Activated CD4-positive, alpha-beta T cell treated with anti-CD3 and anti-CD28 coated beads, Interleukin-2, amount 50 U/mL, for 16 hours (primary cell): Measurements from ENCODE around the gene TENM4.

Experiments
- DNase-seq: peaks from one replicate; pipeline ENCODE4 v3.0.0-alpha.2; 2020

TENM4 gene

DNA sequence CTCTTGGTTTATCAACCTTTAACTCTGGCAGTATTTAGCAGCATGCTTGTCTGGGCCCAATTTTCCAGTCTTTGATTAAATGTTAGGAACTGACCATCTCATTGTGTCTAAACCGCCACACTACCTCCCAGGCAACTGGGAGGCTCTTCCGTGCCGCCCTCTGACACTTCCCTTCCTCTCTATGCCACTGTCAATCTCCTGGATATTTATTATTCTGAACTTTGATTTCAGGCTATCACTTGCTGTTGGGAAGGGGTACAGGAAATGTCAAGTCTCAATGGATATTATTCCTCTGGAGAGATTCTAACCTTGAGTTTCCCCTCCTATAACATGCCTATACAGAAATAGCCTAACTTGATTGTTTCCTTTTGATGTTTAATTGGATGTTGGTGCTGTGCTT, 643.3 kb downstream of the TENM4 start:
- DNase-seq: no peak

DNA sequence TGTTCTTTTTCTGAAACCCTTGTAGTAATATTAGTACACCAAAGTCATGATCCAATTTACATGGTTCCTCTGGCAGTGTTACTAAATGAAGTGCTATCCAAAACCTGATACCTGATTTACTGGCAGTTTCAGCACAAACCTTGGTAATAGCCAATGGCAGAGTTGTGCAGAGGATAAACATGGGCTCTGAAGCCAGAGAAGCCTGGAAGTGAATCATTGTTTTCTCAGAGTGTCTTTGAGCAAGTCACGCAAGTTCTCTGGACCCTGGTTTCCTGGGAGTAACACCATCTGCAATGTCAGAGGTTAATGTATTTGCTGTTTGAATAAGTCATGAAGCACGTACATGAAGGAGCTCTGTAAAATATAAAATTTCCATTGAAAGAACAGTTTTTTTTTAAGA, 643.9 kb downstream of the TENM4 start:
- DNase-seq: no peak

DNA sequence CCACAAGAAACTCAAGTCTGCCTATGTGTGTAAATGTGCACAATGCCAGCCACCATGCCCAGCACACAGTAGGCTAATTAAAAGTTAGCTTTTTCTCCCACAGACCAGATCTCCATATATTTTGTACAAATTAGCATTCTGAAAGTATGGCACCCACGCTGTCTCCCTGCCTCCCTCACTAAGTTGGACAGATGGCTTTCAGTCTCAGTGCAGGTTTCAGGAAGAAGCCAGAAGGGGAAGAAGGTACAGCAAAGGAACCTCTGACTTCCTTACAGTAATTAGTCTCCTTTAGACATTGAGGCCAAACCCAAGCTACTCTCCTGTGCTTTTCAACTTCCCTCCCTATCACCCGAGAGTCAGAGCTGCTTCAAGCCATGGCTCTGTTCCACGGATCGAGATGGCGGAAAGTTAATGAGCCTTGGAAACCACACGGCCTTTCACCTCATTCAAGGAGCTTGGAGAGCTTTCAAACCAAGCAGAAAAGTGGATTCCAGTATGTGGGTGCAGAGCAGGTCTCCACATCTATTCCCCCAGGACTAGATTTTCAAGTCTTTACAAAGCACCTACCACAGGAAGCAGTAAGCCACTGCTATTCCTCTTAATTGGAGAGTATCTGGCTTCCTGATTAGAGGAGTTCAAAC, 645.1 kb downstream of the TENM4 start:
- DNase-seq: no peak

DNA sequence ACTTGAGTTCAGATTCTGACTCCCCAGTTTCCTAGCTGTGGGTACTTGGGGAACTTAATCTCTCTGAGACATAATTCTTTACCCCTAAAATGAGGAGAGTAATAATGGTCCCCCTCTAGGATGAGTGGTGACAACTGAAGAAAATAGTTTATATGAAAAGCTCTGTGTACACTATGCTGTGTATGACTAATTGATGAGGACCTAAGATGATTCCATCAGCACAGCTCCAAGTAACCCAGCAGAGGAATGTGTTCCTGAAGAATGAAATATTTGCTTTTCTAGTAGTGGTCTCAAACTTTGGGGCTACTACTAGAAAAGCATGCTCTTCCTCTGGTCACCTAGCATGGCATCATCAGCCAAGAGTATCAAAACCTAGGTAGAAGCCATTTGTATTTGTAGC, 648.9 kb downstream of the TENM4 start:
- DNase-seq: no peak

DNA sequence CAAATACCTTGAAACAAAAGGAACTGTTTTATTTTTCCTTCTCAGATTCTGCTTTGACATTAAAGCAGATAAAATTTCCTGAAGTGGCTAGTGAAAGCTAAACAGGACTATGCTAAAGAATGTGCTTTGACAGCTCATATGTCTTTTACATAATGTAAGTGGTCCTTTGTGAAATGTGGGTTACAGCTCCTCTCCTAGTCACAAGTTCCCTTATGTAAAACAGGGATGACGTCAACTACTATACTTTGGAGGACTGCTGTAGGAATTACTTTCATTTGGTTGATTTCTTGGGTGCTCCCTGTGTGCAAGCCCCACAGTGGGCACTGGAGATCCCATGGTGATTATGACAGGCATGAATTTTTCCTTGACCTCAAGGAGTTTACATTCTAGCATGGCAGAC, 649.6 kb downstream of the TENM4 start:
- DNase-seq: no peak

DNA sequence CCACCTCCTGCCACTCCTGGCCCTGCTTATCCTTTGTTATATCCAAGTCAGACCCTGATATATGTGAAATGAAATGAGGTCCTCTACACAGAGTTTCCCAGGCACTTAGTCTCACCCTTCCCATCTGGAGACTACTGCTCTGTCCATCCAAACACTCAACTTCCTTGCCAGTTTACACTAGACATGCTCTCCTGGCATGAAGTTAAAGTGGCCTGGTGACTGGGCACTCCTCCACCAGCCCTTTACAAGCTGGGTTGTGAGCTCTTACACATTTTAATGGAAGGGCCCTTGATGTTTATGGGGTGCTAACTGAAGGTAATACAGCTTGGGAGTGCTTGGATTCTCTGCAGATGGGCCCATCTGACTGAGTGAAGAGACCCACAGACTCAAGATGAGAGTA, 650.0 kb downstream of the TENM4 start:
- no peak for DNase-seq

DNA sequence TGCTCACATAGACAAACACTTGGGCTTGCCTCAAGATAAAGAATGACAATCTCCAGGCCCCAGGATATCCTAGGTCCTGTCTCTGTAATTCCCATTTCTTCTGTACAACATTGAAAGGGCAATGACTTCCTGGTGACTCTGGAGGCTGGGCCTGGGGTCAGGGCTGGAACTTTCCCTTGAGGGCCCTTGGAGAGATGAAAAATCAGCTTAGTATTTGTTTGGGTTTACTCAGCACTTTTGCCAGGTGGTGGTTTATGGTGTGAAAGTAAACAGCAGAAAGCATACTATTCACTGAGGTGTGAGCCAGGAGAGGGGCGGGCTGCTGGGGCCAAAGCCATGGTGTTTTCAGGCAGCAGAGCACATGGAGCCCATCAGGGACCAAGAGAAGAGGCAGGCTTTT, 651.5 kb downstream of the TENM4 start:
- no peak for DNase-seq

DNA sequence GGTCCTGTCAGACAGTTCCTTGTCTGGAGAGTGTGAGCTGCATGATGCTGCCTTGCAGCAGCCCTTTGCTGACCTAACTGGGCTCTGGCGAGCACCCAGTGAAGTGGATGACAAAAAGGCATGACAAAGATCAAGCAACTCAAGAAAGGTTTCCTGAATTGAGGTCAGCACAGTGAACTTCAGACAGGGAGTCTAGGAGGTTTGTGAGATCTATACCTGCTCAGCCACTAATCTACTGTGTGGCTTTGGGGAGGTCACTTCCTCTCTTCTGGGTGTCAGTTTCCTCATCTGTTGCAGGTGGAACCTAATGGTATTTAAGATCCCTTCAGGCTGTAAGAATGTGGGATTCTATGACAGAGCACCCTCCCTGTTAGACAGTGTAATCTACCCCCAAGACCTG, 652.3 kb downstream of the TENM4 start:
- DNase-seq: no peak

DNA sequence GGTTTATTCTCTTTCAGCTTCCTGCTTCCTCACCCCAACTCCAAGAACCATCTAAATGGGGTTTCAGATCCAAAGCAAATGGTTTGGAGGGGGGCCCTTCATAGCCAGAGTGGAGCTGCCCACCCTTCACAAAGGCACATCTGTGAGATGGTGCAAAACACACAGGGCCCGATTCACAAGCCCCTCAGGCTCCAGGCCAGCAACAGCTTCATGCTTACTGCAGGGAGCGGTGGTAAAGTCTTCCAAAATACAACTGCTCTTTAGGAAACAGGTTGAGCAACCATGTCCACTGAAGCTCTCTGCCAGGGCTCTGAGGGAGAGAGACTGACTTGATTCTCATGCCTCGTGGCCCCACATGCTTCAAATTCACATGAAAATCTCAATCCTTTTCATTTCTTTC, 653.1 kb downstream of the TENM4 start:
- DNase-seq: no peak

DNA sequence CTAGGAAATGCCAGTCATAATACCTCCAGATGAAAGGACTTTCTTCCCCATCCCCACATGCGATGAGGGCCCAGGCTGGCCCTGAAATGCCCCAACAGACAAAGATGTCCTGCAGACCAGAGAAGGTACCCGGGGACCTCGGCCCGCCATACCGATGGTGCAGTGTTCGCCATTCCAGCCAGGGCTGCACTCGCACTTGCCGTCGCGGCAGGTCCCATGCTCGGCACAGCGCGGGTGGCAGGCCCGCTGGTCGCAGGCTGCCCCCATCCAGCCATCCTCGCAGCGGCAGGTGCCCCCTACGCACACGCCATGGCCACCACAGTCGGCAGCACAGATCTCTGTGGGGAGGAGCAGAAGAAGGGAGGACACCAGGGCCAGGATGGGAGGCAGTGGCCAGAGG, 654.1 kb downstream of the TENM4 start:
- DNase-seq: no peak

DNA sequence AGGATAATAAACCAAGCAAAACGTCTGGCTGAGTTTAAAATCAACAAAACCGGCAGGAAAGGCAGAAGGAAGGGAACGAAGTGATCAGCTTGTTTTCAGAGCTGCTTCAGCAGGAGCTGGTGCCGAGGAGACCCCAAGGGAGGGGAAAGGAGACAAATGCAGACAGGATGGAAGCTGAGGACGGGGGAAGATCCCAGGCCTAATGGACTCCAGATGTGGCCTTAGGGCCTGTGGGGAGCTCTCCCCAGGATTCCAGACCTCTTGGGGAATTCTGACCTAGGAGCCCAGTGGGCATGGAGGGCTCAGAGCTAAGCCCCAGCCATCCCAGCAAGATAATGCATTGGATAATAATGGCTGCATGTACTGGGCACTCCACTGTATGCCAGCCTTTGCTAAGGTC, 654.7 kb downstream of the TENM4 start:
- no peak for DNase-seq

DNA sequence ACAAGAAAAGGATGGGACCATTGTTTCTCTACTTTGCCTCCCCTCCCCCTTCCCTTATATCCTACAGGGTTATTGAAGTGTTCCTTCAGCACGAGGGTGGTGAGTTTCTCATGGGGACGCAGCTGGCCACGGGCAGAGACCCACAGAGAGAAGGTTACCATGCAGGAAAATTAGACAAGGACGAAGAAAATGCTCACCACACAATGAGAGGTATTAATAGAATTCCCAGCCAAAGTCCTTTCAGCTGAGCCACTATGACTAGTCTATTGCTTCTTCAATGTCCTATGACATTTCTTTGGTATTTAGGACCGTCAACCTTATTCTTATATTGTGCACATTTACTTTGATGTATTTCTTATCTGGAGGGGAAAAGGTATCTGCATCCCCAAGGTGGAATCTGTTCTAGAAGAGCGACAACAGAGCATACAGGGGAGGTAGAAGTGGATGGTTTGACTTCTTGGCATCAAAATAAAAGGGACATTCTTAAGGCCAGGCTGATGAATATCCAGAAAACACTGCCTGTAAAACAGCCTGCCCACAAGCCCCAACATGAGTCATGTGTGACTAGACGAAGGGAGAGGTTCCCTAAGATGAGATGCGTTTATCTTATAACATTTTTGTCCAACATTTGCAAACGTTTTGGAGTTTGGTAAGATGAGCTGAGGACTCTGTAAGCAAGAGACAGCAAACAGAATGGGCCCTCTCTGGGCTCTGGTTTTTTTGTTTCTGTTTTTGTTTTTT, 656.3 kb downstream of the TENM4 start:
- peak; percentile 5 for DNase-seq

DNA sequence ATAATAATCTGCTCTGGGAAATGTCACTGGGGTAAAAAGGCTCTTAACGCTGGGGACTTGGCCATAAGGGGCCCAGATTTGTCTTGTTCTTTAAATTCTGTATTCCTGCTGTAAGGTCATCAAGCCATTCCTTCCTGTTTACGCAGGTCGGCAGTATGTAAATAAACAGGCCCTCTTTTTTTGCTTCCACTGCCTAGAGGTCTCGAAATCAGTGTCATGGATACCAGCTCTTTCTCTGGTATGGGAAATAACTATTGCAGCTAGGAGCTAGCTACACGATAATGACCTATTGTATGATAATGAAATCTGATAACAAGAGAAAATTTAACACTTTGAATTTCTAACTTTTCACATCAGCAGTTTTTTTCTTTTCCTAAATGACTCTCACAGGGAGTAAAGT, 657.0 kb downstream of the TENM4 start:
- no peak for DNase-seq

DNA sequence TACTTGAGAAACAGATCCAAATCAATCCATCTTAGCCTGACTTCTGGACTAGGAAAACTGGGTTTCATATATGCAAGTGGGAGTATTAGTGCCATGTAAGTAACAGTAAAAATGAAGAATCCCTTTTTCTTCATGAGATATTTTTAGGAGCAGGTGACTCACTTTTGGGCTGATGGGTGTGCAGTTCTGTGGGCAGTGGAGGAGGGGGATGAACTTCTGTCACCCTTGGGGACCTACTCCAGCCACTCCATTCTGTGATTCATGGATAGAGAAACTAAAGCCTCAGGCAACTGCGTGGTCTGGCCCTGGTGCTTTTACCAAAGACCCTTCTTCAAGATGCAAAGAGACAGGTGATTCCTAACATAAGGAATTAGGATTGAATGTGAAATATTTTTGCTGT, 657.5 kb downstream of the TENM4 start:
- no peak for DNase-seq

DNA sequence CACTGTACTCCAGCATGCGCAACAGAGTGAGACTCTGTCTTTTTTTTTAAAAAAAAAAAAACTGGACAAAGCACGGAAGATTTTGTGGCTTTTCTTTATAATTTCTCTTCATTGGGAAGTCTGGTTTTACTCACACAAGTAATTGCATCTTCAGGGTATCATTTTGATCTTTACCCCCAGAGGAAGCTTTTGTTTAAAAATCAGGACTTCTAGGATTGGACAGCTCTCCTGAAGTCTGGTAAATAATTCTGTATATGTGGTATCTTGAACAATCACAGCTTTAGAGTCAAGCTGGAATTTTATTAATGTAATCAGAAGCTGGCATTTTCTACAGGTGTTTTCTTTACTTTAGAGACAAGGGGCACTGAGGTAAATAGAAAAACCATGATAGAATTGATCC, 658.1 kb downstream of the TENM4 start:
- DNase-seq: no peak

DNA sequence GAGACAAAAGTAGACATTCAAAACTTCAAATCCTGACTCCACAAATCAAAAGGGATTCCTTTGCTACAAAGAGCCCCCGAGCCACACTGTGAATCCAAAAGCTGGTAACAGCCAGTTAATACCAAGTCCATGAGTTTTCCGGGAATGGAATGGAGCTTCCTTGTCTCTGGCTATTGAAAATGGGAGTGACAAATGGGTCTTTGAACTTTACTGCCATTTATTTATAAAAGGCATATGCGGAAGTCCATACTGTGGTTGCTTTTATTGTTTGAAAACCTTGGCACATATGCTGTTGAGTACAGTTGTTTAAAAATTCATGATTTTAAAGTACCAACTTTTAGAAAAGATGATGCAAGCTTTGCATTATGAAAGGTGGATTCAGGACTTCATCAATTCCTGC, 659.9 kb downstream of the TENM4 start:
- DNase-seq: no peak

DNA sequence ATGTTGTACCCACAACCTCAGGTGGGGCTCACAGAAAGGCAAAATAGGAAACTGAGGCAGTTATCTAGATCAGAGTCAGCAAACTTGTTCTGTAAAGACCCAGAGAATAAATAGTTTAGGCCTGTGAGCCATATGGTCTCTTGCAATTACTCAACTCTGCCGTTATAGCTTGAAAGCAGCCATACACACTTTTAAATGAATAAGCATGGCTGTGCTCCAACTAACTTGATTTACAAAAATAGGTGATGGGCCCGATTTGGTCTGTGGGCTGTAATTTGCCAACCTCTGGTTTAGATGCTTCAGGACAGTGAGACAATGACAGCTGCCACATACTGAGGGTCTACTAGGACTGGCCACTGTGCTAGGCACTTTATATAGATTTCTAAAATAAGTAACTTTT, 667.3 kb downstream of the TENM4 start:
- DNase-seq: no peak

DNA sequence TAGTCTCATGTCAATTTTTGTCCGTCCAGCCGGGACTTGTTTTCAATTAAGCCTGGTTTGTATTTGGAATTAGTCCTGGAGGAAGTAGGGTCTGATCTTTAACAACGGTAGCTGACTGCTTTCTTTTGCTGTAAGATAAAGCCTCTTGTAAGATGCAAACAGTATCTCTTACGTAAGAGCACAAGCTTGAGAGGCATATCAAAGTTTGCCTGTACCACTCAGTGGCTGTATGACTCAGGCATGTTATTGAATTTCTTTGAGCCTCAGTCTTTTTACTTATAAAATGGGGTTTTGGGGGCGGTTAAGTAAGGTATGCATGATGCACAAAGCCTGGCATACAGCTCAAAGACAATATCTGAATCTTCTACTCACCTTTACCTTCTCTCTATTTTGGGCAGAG, 667.8 kb downstream of the TENM4 start:
- no peak for DNase-seq

DNA sequence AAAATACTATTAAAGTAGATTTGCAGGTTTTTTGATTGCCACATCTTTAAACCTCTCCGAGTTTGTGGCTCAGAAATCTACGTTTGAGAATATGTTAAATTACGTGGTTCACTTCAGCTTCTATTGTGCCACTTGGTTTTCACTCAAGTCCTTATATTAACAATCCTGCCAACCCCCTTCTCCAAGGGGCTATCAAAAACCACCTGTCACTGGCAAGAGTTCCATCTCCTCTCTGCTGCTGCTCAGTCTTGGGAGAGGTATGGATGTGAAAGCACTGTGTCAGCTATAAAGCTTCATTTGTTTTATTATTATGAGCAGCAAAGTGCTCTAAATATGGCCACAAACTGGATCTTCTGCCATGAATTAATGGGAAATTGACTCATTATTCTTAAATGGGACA, 668.6 kb downstream of the TENM4 start:
- DNase-seq: no peak

DNA sequence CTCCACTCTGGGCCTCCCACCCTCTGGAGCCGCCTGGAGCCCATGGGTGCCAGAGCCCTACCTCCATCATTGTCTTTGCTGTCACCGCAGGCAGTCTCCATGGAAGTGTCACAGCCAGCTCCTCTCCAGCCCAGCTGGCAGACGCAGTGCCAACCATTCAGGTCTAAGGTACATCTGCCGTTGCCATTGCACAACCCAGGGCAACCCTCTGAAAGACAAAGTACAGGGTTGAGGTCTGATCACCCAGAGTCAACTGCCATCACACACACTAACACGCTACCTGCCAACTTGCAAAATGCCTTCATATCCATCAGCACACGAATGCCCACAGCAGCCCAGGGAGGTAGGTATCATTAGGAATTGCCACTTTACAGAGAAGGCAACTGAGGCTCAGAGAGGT, 669.9 kb downstream of the TENM4 start:
- DNase-seq: no peak

DNA sequence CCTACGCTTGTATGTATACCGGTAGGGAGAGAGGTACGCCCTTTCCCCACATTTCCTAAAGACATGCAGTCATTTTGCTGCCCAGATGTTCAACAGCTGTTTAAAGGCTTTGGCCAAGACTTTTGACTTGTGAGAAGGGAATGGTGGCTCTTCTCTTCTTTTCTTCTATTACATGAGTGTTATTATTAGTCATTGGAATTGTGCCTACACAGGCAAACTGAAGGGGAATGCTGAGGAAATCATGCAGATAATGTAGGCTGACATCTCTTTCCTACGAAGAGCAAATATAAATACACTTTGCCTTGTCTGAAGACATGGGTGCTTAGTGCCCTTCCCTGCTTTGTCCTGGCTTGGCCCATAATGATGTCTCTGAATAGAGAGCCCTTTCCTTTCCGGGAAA, 671.9 kb downstream of the TENM4 start:
- no peak for DNase-seq

DNA sequence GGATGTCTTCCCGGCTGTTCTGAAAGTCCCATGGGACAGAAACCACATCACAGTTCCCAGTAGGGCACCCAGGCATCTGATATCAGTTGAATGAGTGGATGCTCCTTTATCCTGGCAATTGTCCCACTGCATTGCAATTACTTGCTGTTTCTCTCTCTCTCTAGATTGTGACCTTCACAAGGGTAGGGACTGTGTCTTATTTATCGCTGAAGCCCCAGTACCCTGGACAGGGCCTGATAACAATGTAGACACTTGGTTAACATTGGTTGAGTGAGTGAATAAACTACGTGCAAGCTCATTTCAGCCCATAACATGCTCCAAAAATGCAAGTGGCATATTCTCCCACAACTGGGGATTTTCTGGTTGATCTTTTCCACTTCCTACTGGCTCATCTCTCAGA, 672.5 kb downstream of the TENM4 start:
- no peak for DNase-seq

DNA sequence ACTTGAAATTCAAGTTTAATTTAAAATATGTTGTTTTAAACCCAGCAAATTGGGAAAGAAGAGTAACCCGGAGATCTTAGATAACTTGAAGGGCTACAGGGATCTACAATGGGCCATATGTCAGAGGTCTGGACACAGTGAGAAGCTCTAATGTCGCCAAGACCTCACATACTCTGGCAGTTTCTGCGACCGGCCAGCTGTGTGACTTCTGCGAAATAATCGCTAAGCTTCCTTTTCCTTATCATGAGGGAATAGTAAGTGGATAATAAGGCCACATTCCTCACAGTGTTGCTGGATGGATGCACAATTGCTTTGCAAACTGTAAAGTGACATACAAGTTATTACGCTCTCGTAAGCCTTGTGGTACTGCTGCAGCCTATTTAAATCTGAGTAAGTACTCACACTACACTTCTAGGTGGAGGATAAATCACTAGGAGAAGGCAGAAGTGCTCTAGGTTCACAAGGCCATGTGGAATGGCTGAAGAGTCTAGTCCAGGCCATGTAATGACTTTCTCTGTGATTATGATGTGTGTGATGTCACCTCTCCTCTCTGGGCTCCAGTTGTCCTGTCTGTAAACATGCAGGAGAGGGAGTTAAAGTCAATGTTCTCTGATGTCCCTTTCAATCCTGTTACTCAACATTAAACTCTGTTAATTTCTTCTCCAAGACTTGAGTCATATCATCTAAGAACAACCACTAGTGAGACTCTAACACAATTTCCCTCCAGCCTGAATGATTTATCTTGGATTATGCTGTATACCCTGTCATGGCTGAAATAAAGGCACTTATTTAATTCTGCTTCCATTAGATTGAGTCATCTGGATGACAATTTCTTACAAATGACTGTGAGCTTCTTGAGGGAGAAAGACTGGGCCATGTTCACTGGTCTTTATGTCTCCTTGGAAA, 673.5 kb downstream of the TENM4 start:
- no peak for DNase-seq

DNA sequence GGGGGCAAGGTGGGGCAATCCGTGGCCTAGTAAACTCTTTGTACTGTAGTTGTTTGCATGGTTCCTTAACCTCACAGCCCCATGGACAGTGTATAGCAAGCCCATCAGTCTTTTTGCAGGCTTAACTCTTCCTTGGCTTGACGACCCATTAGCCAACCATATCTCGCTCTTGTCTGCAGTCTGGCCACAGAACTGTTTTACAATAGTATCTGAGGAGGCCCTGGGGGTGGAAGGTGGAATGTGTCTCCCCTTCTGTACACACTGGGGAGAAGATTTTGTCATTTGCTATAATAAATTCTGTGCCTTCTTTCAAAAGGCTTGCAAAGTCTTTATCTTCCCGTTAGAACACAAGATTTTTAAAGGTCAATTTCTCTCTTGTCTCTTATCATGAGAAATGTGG, 675.9 kb downstream of the TENM4 start:
- no peak for DNase-seq
